A673 (cell line): Measurements from ENCODE around the gene SDCBP2. TPM values are rescaled to one million over a fixed set of nuclear protein-coding genes. Genes with fewer than 3 reads are reported as not detected.
A peak's percentile ranks its signal among the peaks of the same experiment; 100 is the strongest.

ENCODE experiments used
- BruUV-seq: library from RNA; stranded (reverse); fragments of 400-500 nt; replicated peaks from 2 replicates; lab custom pipeline; 2021; lab: Mats Ljungman, UMichigan
- CTCF ChIA-PET: fragments of 300-600 bp; sonication (Branson Sonifier 250); formaldehyde crosslinking; loops from one replicate; lab custom pipeline; 2022; ENCODE audit warnings: antibody characterized with exemption; lab: Charles Lee
- POLR2A ChIA-PET: fragments of 300-600 bp; sonication (Branson Sonifier 250); formaldehyde crosslinking; loops from one replicate; lab custom pipeline; 2022; ENCODE audit warnings: antibody characterized with exemption; ENCODE audit not compliant: low non-redundant PET; lab: Charles Lee
- DNase-seq: peaks from one replicate; pipeline ENCODE4 v3.0.0-alpha.2; 2015; ENCODE audit warnings: low spot score
- H3K27ac ChIP-seq: fragments of 200-600 bp; sonication (generic); 2 replicates; pipeline ENCODE4 v1.5.1; 2016; ENCODE audit warnings: mixed run types, low read depth, mild to moderate bottlenecking, mixed read lengths, antibody characterized with exemption, low read length; ENCODE audit not compliant: poor library complexity, severe bottlenecking
- H3K27me3 ChIP-seq: fragments of 200-600 bp; sonication (generic); replicated peaks from 2 replicates; pipeline ENCODE4 v1.6.1; 2017; ENCODE audit warnings: mixed run types, low read depth, mild to moderate bottlenecking, mixed read lengths, antibody characterized with exemption, low read length; ENCODE audit not compliant: insufficient read depth, poor library complexity
- H3K36me3 ChIP-seq: fragments of 200-600 bp; sonication (generic); 2 replicates; pipeline ENCODE4 v1.6.1; 2016; ENCODE audit warnings: mixed run types, mild to moderate bottlenecking, mixed read lengths, antibody characterized with exemption, low read length; ENCODE audit not compliant: insufficient read depth, poor library complexity, severe bottlenecking
- H3K4me1 ChIP-seq: fragments of 200-600 bp; sonication (generic); 2 replicates; pipeline ENCODE4 v1.6.1; 2017; ENCODE audit warnings: mixed run types, mild to moderate bottlenecking, mixed read lengths, antibody characterized with exemption, low read length; ENCODE audit not compliant: insufficient read depth, poor library complexity, severe bottlenecking
- H3K4me3 ChIP-seq: fragments of 200-600 bp; sonication (generic); 2 replicates; pipeline ENCODE4 v1.5.1; 2016; ENCODE audit warnings: low read depth, mixed run types, mild to moderate bottlenecking, mixed read lengths, low read length; ENCODE audit not compliant: poor library complexity, severe bottlenecking
- H3K9me3 ChIP-seq: fragments of 200-600 bp; sonication (generic); 2 replicates; pipeline ENCODE4 v1.6.1; 2016; ENCODE audit warnings: mixed run types, low read depth, mild to moderate bottlenecking, mixed read lengths, antibody characterized with exemption, low read length; ENCODE audit not compliant: poor library complexity, severe bottlenecking
- CTCF ChIP-seq: fragments of 300-800, 200-600 bp; sonication (generic); conservative IDR thresholded peaks from 2 replicates; pipeline ENCODE4 v1.5.1; 2017; ENCODE audit warnings: low read depth, mild to moderate bottlenecking, antibody characterized with exemption, low read length, moderate library complexity, mixed read lengths
- EZH2 ChIP-seq: fragments of 200-600 bp; sonication (generic); IDR thresholded peaks from 2 replicates; pipeline ENCODE4 v1.6.1; 2017; ENCODE audit warnings: borderline replicate concordance, low read depth, mild to moderate bottlenecking, mixed read lengths, antibody characterized with exemption, low read length; ENCODE audit not compliant: poor library complexity, severe bottlenecking
- intact Hi-C: fragments of 100-400 bp; cut with micrococcal nuclease; formaldehyde crosslinking; loops from one replicate; pipeline ENCODE4 v1.10.0; 2022; ENCODE audit not compliant: unreplicated experiment
- total RNA-seq: library from RNA; stranded (reverse); gene quantifications from 2 replicates; pipeline ENCODE4 v1.2.3, GENCODE V29; 2021

The SDCBP2 gene
- total RNA-seq, 1 experiment from 2014 or later = 3.5 TPM

GRCh38 chr20:1330075-1330830 is 1.3 kb upstream of the SDCBP2 start:
- ChIA-PET CTCF (no interaction called here), POLR2A (no interaction called here)
- DNase-seq = no peak
- intact Hi-C loops = no loop called here
- H3K9me3 ChIP-seq = no peaks in the 10 kb centered on the region
- H3K27me3 ChIP-seq = no peaks in the 10 kb centered on the region
- peaks cover 16% of the 10 kb centered on the region for H3K36me3 ChIP-seq
- no TSS peak for BruUV-seq
- no peak overlapping the region for H3K4me3 ChIP-seq
- H3K4me1 ChIP-seq = peaks cover 23% of the 10 kb centered on the region
- H3K27ac ChIP-seq = no peak overlapping the region
- TF ChIP-seq EZH2 = no peak
- no peak for TF ChIP-seq CTCF

DNA sequence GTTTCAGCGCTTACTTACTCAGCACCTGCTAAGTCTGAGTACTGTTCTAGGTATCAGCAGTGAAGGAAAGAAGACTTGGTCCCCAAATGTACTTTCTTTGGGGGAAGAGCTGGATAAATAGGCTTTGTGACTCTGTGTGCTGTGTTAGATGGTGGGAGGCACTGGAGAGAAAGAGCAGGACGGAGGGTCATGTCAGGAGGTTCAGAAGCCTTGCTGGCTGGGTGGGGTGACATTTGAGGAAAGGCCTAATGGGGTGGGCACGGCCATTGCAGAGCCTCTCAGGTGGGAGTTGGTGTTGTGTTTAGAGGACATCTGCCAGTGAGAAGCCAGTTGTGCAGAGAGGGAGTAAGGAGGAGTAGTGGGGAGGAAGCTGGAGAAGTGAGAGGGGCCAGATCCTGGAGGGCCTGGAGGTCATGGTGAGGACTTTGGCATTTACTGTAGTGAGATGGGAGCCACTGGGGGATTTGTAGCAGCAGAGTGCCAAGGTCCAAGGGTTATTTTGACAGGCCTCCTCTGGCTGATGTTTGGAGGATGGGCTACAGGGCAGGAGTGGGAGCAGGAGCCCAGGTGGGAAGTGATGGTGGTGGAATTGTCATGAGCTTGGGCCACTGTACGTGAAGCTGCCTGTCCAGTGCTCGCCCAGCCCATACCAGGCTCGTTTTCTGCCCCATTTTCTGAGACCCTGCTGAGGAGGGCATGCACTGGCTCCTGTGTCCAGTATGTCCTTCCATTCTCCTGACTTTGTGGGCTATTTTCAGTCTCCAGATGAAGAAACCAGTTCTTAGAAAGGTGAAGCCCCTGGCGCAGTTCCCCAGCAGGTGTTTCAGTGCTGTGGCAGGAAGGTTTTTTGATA is 886 bp downstream of the SDCBP2 start:
- POLR2A ChIA-PET = interaction anchor here (0.6 kb wide), 1 partner anchor 142 kb away, joined by 8 read pairs; no protein-coding TSS in a partner anchor
- no peaks in the 10 kb centered on the region for H3K27me3 ChIP-seq
- peaks cover 12% of the 10 kb centered on the region for H3K36me3 ChIP-seq
- peak overlapping the region; percentile 31 for H3K27ac ChIP-seq
- CTCF ChIA-PET = no interaction called here
- BruUV-seq = no TSS peak
- intact Hi-C loops = no loop called here
- H3K9me3 ChIP-seq = no peaks in the 10 kb centered on the region
- peaks cover 29% of the 10 kb centered on the region for H3K4me1 ChIP-seq
- TF ChIP-seq EZH2 (no peak), CTCF (no peak)
- no peak overlapping the region for H3K4me3 ChIP-seq
- no peak for DNase-seq

DNA sequence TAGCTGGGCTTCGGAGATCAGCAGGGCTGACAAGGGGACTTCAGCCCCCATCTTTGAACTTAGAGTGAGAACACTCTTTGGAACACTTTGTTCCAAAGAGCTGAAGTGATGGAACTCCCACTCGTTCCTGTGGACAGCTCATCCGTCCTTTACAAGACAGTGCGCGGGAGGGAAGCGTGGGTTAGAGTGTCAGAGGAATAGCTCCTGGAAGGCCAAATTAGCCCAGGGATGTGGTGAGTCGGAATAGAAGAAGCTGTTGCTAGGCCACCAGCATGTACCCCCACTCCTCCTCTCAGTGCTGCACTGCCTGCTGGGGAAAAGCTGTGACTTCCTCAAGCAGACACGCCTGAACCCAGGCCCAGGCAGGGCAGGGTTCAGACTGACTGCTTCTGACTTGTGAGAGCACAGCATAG is 1.7 kb downstream of the SDCBP2 start:
- H3K27ac ChIP-seq = no peak overlapping the region
- no peak for TF ChIP-seq EZH2
- no peak for TF ChIP-seq CTCF
- no peaks in the 10 kb centered on the region for H3K9me3 ChIP-seq
- peaks cover 29% of the 10 kb centered on the region for H3K4me1 ChIP-seq
- ChIA-PET POLR2A (interaction anchor here (0.6 kb wide), 1 partner anchor 101 kb away, joined by 3 read pairs; no protein-coding TSS in a partner anchor), CTCF (no interaction called here)
- H3K36me3 ChIP-seq = peaks cover 4% of the 10 kb centered on the region
- DNase-seq = no peak
- no TSS peak for BruUV-seq
- no peak overlapping the region for H3K4me3 ChIP-seq
- no peaks in the 10 kb centered on the region for H3K27me3 ChIP-seq
- intact Hi-C loops = no loop called here
